ENCODE data around the gene CD46. TPM values are rescaled to one million over a fixed set of nuclear protein-coding genes. Genes with fewer than 3 reads are reported as not detected.
"Not testable (repeated sequence)": the region's sequence is repeated elsewhere in the genome, so short reads cannot be mapped to it uniquely, and the experiment has no call there.

CD46 gene
- total RNA-seq, 1 donor = 92.3 TPM

DNA sequence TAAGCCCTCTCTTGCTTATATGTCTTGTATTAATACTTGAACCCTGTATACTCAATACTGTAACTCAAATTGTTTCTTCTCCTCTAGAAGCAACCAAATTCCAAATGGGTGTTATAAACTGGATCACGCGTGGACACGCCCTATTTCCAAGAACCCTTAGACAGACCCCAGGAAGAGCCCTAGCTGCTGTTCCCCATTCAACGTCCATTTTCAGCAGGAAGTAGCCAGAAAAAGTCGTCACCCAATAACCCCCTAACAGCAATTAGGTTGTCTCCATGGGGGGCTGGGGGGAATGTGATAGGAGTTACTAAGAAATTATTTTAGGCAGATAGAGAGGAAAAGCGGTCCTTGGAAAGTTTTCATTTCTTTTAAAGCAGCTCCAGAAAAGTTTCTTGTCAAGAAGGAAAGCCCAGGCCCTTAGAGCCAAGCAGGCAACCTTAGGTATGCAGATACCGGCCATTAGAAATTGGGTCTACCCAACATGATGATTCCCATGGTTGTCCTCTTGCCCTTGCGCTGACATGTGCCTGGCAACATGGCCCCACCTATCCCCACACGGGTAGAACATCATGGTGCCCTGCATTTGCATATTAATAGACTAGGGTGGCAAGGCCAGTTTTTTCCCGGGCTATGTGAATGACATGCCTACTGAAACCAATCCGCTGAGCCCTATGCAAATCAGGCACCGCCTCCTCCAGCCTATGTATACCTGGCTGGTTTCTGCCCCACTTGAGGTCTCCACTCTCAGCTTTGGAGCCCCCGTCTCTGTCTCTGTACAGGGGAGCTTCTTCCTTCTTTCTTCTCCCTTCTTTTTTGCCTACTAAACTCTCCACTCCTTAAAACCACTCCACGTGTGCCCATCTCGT is 4.0 kb upstream of the CD46 start:
- H3K4me3 ChIP-seq (ENCODE audit: low read depth, low read length) = no peak overlapping the region
- TF ChIP-seq, protein P1, sequence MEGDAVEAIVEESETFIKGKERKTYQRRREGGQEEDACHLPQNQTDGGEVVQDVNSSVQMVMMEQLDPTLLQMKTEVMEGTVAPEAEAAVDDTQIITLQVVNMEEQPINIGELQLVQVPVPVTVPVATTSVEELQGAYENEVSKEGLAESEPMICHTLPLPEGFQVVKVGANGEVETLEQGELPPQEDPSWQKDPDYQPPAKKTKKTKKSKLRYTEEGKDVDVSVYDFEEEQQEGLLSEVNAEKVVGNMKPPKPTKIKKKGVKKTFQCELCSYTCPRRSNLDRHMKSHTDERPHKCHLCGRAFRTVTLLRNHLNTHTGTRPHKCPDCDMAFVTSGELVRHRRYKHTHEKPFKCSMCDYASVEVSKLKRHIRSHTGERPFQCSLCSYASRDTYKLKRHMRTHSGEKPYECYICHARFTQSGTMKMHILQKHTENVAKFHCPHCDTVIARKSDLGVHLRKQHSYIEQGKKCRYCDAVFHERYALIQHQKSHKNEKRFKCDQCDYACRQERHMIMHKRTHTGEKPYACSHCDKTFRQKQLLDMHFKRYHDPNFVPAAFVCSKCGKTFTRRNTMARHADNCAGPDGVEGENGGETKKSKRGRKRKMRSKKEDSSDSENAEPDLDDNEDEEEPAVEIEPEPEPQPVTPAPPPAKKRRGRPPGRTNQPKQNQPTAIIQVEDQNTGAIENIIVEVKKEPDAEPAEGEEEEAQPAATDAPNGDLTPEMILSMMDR (IDR thresholded peaks at IDR 0.05; ENCODE audit: insufficient read depth, low read length) = no peak
- no peak for DNase-seq (ENCODE audit: low read depth)

DNA sequence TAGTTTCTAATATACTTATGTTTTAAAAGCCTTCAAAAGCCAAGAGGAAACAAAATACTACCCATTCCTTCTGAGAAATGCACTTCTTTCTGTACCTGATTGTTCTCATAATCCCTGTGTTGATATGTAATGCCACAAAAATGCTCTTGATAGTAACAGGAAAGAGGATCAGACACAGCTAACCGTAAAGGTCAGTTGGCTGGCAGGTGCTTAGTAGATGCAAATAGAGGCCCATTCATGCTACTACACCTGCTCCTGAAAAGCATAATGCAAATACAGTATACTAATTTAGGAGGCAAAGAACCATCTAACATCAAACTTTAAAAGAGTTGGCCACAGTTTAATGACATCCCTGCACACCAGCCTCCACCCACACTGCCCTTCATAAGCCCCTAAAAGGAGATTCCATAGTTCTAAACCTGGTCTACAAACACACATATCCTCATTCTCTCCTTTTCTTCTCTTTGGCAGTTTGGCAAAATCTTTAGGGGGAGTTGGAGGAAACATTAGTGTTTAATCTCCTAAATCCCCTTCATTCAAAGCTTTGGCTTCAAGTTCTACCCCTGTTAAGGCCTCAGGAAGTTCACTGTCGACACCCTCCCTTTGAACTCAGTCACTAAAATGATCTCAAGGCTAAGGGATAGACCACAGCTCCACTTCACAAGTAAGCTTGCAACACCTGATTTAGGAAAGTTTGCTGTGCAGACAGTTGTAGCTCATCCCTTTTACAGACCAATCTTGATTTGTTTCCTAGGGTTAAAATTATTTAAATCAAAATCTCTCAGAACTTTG is 2.9 kb upstream of the CD46 start:
- no peak for DNase-seq (ENCODE audit: low read depth)
- H3K4me3 ChIP-seq (ENCODE audit: low read depth, low read length) = no peak overlapping the region
- TF ChIP-seq, protein P1 (IDR thresholded peaks at IDR 0.05; ENCODE audit: insufficient read depth, low read length) = no peak

DNA sequence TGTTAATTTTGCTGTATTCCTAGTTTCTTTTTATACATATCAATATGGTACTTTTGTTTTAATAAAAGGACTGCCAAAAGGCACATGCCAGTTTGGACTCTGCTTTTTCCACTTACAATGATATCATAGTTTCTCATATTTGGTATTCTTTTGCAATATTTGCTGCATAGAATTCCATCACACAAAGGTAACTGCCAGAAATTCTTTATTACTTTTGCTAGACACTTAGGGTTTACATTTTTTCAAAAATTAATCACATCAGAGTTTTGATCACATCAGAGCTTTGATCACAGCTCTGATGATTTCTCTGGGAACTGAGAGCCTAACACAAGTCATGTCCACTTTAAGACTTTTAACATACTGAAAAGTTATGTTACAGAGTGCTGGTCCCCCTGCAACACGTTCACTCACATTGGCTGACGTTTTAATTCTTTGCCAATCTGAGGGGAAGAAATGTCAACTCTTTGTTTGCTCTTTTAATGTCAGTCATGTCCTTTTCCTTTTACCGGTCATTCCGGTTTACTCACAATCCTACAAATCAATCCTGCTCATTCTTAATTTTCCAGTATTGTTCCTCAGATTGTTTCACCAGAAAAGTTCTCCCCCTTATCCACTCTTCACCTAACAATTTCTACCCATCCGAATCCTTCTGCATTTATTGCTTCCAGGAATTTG is 1.1 kb upstream of the CD46 start:
- TF ChIP-seq, protein P1 (IDR thresholded peaks at IDR 0.05; ENCODE audit: insufficient read depth, low read length) = no peak
- DNase-seq (ENCODE audit: low read depth) = peak; percentile 25
- H3K4me3 ChIP-seq (ENCODE audit: low read depth, low read length) = peak overlapping the region; percentile 94

DNA sequence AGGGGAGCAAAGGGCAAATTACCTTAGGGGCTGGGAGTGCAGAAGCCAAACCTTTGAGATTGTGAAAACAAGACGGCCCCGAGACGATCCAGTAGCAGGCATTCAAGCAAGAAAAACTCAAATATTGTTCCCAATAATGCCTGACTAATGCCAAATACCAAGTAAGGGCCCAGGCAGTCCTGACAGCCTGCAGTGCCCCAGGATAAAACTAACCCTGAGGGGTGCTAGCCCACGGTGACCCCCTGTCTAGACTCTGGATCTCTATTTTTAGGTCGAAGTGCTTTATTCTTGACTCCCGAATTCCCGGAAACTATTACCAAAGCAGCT is 428 bp upstream of the CD46 start:
- not testable (repeated sequence) for DNase-seq (ENCODE audit: low read depth)
- peak overlapping the region; percentile 94 for H3K4me3 ChIP-seq (ENCODE audit: low read depth, low read length)

- TF ChIP-seq, protein P1 (IDR thresholded peaks at IDR 0.05; ENCODE audit: insufficient read depth, low read length) = no peak
- no peak for DNase-seq (ENCODE audit: low read depth)
- peak overlapping the region; percentile 94 for H3K4me3 ChIP-seq (ENCODE audit: low read depth, low read length)
These were observed 673 bp downstream of the CD46 start for GRCh38 chr1:207752456-207752998.

DNA sequence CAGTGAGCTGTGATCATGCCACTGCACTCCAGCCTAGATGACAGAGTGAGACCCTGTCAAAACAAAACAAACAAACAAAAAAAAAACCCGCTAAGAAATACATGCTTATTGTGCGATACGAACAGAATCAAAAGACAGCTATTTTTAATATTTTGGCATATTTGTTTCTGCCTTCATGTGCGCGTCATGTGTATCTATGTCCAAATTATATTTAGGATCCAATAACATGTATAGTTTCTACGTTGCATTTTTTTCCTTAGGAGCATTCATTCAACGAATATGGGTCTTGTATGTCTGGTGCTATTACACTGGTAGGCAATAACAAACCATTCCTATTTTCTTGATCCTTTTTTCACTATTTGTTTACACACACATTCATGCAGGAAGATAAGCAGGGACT is 1.8 kb downstream of the CD46 start:
- TF ChIP-seq, protein P1 (IDR thresholded peaks at IDR 0.05; ENCODE audit: insufficient read depth, low read length) = no peak
- DNase-seq (ENCODE audit: low read depth) = no peak
- H3K4me3 ChIP-seq (ENCODE audit: low read depth, low read length) = peak overlapping the region; percentile 94

Data from fibroblast of the aortic adventitia (primary cell).